GM12878 (cell line): ENCODE measurements around the gene PPP1R12A. TPM values are rescaled to one million over a fixed set of nuclear protein-coding genes. Genes with fewer than 3 reads are reported as not detected.

ENCODE experiments used
- ATAC-seq: fragments of 200-7000 bp; cut with Tn5 transposase; 3 replicates; pipeline ENCODE4 v1.9.1; 2020; ENCODE audit warnings: mild to moderate bottlenecking, moderate library complexity
- BruUV-seq: library from RNA; stranded (reverse); fragments of 400-500 nt; replicated peaks from 2 replicates; lab custom pipeline; 2021; lab: Mats Ljungman, UMichigan
- CTCF ChIA-PET: fragments of 300-600 bp; sonication (Branson Sonifier 250); formaldehyde crosslinking; extraction: SDS; loops from one replicate; lab custom pipeline; 2021; ENCODE audit warnings: inconsistent platforms; lab: Yijun Ruan, JAX
- POLR2A ChIA-PET: fragments of 350-600 bp; formaldehyde crosslinking; extraction: SDS; loops from one replicate; lab custom pipeline; 2021; ENCODE audit warnings: inconsistent platforms; lab: Charles Lee
- RAD21 ChIA-PET: fragments of 300-600 bp; sonication (Branson Sonifier 250); formaldehyde crosslinking; loops from one replicate; lab custom pipeline; 2023; ENCODE audit warnings: antibody characterized with exemption; ENCODE audit not compliant: unreplicated experiment; lab: Charles Lee
- SMC1A ChIA-PET: fragments of 300-600 bp; sonication (Branson Sonifier 250); formaldehyde crosslinking; loops from one replicate; lab custom pipeline; 2023; ENCODE audit not compliant: unreplicated experiment, uncharacterized antibody; lab: Charles Lee
- DNase-seq: peaks from one replicate; pipeline ENCODE4 v3.0.0-alpha.2; 2011; ENCODE audit warnings: low read depth, low spot score
- FAIRE-seq: peaks from 3 replicates; lab custom pipeline; 2011; peaks lifted over from hg19 to GRCh38; lab: Jason Lieb, UNC
- H2AFZ ChIP-seq: 2 replicates; pipeline ENCODE4 v1.6.0; 2011; ENCODE audit warnings: low read depth, low read length, control low read depth; ENCODE audit not compliant: control insufficient read depth
- H3K27ac ChIP-seq: 2 replicates; pipeline ENCODE4 v1.5.1; 2011; ENCODE audit warnings: control low read depth; ENCODE audit not compliant: control insufficient read depth, insufficient read depth
- H3K27me3 ChIP-seq, 2 experiments: replicated peaks in 1 of 2; 2 replicates each; pipeline versions ENCODE4 v1.6.0 to v1.6.1; 2011; ENCODE audit warnings: low read length in 1 of 2; ENCODE audit not compliant: control insufficient read depth in 2 of 2, insufficient read depth in 2 of 2
- H3K36me3 ChIP-seq, 2 experiments: 2 replicates each; pipeline ENCODE4 v1.5.1; 2011; ENCODE audit warnings: low read length in 1 of 2; ENCODE audit not compliant: control insufficient read depth in 2 of 2, insufficient read depth in 2 of 2
- H3K4me1 ChIP-seq: 2 replicates; pipeline ENCODE4 v1.6.1; 2011; ENCODE audit warnings: mild to moderate bottlenecking, low read length, moderate library complexity, mixed read lengths; ENCODE audit not compliant: control insufficient read depth, insufficient read depth
- H3K4me2 ChIP-seq: 2 replicates; pipeline ENCODE4 v1.6.0; 2011; ENCODE audit warnings: control low read depth; ENCODE audit not compliant: control insufficient read depth, insufficient read depth
- H3K4me3 ChIP-seq: fragments of 200-600 bp; sonication (generic); 2 replicates; pipeline ENCODE4 v1.5.1; 2016
- H3K79me2 ChIP-seq: 2 replicates; pipeline ENCODE4 v1.6.0; 2011; ENCODE audit warnings: low read length; ENCODE audit not compliant: control insufficient read depth, insufficient read depth
- H3K9ac ChIP-seq: 2 replicates; pipeline ENCODE4 v1.8.0; 2011; ENCODE audit warnings: low read length, control low read depth, mixed read lengths; ENCODE audit not compliant: control insufficient read depth, insufficient read depth
- H3K9me3 ChIP-seq: replicated peaks from 3 replicates; pipeline ENCODE4 v1.5.1; 2011; ENCODE audit warnings: mild to moderate bottlenecking, low read length; ENCODE audit not compliant: control insufficient read depth, insufficient read depth
- H4K20me1 ChIP-seq: 2 replicates; pipeline ENCODE4 v1.6.0; 2011; ENCODE audit not compliant: control insufficient read depth, insufficient read depth
- BACH1 ChIP-seq: fragments of 450-650 bp; IDR thresholded peaks from 2 replicates; pipeline ENCODE4 v1.6.1; 2017; ENCODE audit warnings: mild to moderate bottlenecking, borderline replicate concordance
- CHD1 ChIP-seq: IDR thresholded peaks from 2 replicates; pipeline ENCODE4 v1.6.1; 2012; ENCODE audit warnings: low read depth, low read length, improper control_type of control experiment
- HDGF ChIP-seq: fragments of 450-650 bp; IDR thresholded peaks from 2 replicates; pipeline ENCODE4 v1.6.1; 2016; ENCODE audit warnings: antibody characterized with exemption
- IRF4 ChIP-seq: IDR thresholded peaks from 2 replicates; pipeline ENCODE4 v1.6.1; 2011; ENCODE audit warnings: low read depth, low read length
- SPI1 ChIP-seq: IDR thresholded peaks from 2 replicates; pipeline ENCODE4 v1.6.1; 2011; ENCODE audit warnings: low read depth, mild to moderate bottlenecking, low read length, moderate library complexity, borderline replicate concordance; ENCODE audit not compliant: insufficient read depth
- ZBTB40 ChIP-seq: fragments of 450-650 bp; IDR thresholded peaks from 2 replicates; pipeline ENCODE4 v1.6.1; 2016; ENCODE audit warnings: mild to moderate bottlenecking, moderate library complexity, borderline replicate concordance
- WGBS: methylation state at CpG from one replicate; pipeline ENCODE4 v1.1.6; 2016; ENCODE audit warnings: low lambda C conversion rate; ENCODE audit not compliant: insufficient replicate concordance, insufficient coverage; ENCODE audit errors: missing lambda C conversion rate; 5-methylcytosine and 5-hydroxymethylcytosine counted together
- in situ Hi-C: fragments of 300-500 bp; cut with MboI; formaldehyde crosslinking; loops from 9 replicates; pipeline ENCODE4 v1.14.3; 2018; ENCODE audit warnings: mixed read lengths
- intact Hi-C: fragments of 100-400 bp; cut with micrococcal nuclease; formaldehyde crosslinking; loops from one replicate; pipeline ENCODE4 v1.14.2; 2022; ENCODE audit not compliant: unreplicated experiment
- polyA plus RNA-seq, 11 experiments: library from polyadenylated mRNA; depleted of rRNA in 4 of 11; unstranded in 6 of 11; stranded (reverse) in 5 of 11; fragments of >200 nt; fragmentation: Nextera tagmentation in 4 of 11; fragmentation: Illumina TruSeq in 1 of 11; extraction: Ambion mirVana in 4 of 11; extraction: Trizol in 1 of 11; gene quantifications; 1 replicate in 1 of 11; 2 replicates in 10 of 11; pipeline versions ENCODE4 v1.2.1 to v1.2.3, GENCODE V29; 2011 to 2016; ENCODE audit warnings: inconsistent platforms in 2 of 11, missing spikeins in 2 of 11, low read depth in 1 of 11
- total RNA-seq, 4 experiments: library from RNA; depleted of rRNA in 3 of 4; stranded (reverse); fragments of >200 nt in 3 of 4; fragmentation: Illumina TruSeq in 1 of 4; extraction: Trizol in 1 of 4; gene quantifications; 2 replicates each; pipeline versions ENCODE4 v1.2.1 to v1.2.3, GENCODE V29; 2013 to 2021
- TF ChIP-seq, protein P1 (sequence below): fragments of 450-650 bp; IDR thresholded peaks from 2 replicates; pipeline ENCODE4 v1.6.1; 2016; ENCODE audit warnings: mild to moderate bottlenecking
- TF ChIP-seq, protein P2 (sequence below): IDR thresholded peaks from 2 replicates; pipeline ENCODE4 v1.6.1; 2012; ENCODE audit warnings: low read depth, low read length, improper control_type of control experiment

PPP1R12A gene
- total and polyA plus RNA-seq, 10 of the 15 experiments (the other 5 are each of a cell fraction or from before 2014, with no cell fraction given), result 22.8 to 134 (median 51.4) TPM

GRCh38 chr12:79933043-79933442 lies 1.9 kb downstream of the PPP1R12A start:
- POLR2A ChIA-PET, result interaction anchor here (0.7 to 1.9 kb wide), 3 partner anchors 21 to 245 kb away, joined by 3 to 6 read pairs (median 4); no protein-coding TSS in a partner anchor
- peak overlapping the region; percentile 56 for H3K4me2 ChIP-seq
- no peak for ATAC-seq
- no peaks in the 10 kb centered on the region for H3K27me3 ChIP-seq
- no peak overlapping the region for H2AFZ ChIP-seq
- H3K4me3 ChIP-seq, result peak overlapping the region; percentile 96
- intact Hi-C loops (loop anchor here (2.0 to 5.0 kb wide), 2 partner anchors 46 to 369 kb away; no protein-coding TSS in a partner anchor), in situ Hi-C loops (no loop called here)
- CTCF ChIA-PET, result interaction anchor here (1.0 to 1.2 kb wide), 3 partner anchors 39 to 49 kb away, joined by 3 to 4 read pairs (median 3); no protein-coding TSS in a partner anchor
- no peaks in the 10 kb centered on the region for H3K9me3 ChIP-seq
- H3K36me3 ChIP-seq, result no peaks in the 10 kb centered on the region
- FAIRE-seq, result no peak
- H3K79me2 ChIP-seq, result peaks cover 84% of the 10 kb centered on the region
- no TSS peak for BruUV-seq
- RAD21 ChIA-PET, result interaction anchor here (0.7 to 1.5 kb wide), 4 partner anchors 12 to 246 kb away, joined by 3 to 4 read pairs (median 4); no protein-coding TSS in a partner anchor
- peak overlapping the region; percentile 94 for H3K9ac ChIP-seq
- peak overlapping the region; percentile 96; the same call in 1 of the 2 replicates for H3K27ac ChIP-seq
- TF ChIP-seq CHD1, result no peak
- TF ChIP-seq, protein P1, sequence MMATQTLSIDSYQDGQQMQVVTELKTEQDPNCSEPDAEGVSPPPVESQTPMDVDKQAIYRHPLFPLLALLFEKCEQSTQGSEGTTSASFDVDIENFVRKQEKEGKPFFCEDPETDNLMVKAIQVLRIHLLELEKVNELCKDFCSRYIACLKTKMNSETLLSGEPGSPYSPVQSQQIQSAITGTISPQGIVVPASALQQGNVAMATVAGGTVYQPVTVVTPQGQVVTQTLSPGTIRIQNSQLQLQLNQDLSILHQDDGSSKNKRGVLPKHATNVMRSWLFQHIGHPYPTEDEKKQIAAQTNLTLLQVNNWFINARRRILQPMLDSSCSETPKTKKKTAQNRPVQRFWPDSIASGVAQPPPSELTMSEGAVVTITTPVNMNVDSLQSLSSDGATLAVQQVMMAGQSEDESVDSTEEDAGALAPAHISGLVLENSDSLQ, result 0 out of 2 replicates have a peak, but pooled peaks have one; percentile 30
- WGBS, result 50% methylated on average over 2 of the region's 2 CpGs
- H3K4me1 ChIP-seq, result peaks cover 10% of the 10 kb centered on the region; the same call in 1 of the 2 replicates
- SMC1A ChIA-PET, result interaction anchor here (0.6 to 1.7 kb wide), 5 partner anchors 22 to 157 kb away, joined by 3 to 9 read pairs (median 4); no protein-coding TSS in a partner anchor
- H4K20me1 ChIP-seq, result no peaks in the 10 kb centered on the region
- no peak for DNase-seq

DNA sequence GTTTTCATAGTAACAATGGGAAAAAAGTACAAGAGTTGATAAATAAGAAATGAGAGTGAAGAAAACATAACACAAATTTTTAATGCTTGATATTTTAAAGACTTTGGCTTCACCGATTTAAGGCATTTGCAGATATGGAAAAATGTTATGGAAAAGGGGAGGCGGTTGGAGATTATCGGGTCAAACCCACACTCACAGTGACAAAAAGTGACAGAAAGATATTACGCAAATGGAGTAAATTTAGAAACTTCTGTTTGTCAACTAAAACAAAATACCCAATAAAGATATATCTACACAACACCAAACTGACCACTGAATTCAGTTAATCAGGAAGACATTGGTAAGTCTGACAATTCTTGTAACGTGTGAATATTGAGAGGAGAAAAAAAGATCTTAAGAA lies 2.5 kb downstream of the PPP1R12A start:
- no peaks in the 10 kb centered on the region for H3K9me3 ChIP-seq

More for the DNA sequence above, 2.5 kb downstream of the PPP1R12A start:
- no peak overlapping the region for H2AFZ ChIP-seq
- 64% methylated on average over 5 of the region's 5 CpGs for WGBS
- H3K27ac ChIP-seq, result no peak overlapping the region
- no TSS peak for BruUV-seq
- H3K36me3 ChIP-seq, result no peaks in the 10 kb centered on the region
- ChIA-PET RAD21 (interaction anchor here (1.1 to 1.3 kb wide), 2 partner anchors 46 to 255 kb away, joined by 4 read pairs; no protein-coding TSS in a partner anchor), CTCF (interaction anchor here (2.4 kb wide), 1 partner anchor 46 kb away, joined by 10 read pairs; no protein-coding TSS in a partner anchor), SMC1A (interaction anchor here (1.2 to 1.9 kb wide), 3 partner anchors 21 to 51 kb away, joined by 3 to 6 read pairs (median 5); no protein-coding TSS in a partner anchor), POLR2A (interaction anchor here (0.5 kb wide), 1 partner anchor 290 kb away, joined by 6 read pairs; no protein-coding TSS in a partner anchor)
- H3K27me3 ChIP-seq, result no peaks in the 10 kb centered on the region
- peak overlapping the region; percentile 63 for H3K4me2 ChIP-seq
- TF ChIP-seq IRF4, result no peak
- TF ChIP-seq HDGF, result no peak
- TF ChIP-seq, protein P2, sequence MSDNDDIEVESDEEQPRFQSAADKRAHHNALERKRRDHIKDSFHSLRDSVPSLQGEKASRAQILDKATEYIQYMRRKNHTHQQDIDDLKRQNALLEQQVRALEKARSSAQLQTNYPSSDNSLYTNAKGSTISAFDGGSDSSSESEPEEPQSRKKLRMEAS, result no peak
- TF ChIP-seq SPI1, result no peak
- no peak for TF ChIP-seq BACH1
- peak; percentile 56; the same call in 1 of the 2 replicates for TF ChIP-seq ZBTB40
- intact Hi-C loops, result loop anchor here (2.0 to 5.0 kb wide), 2 partner anchors 46 to 370 kb away; no protein-coding TSS in a partner anchor
- no peak overlapping the region for H3K9ac ChIP-seq
- H4K20me1 ChIP-seq, result no peaks in the 10 kb centered on the region
- no peak for FAIRE-seq
- in situ Hi-C loops, result no loop called here
- peaks cover 15% of the 10 kb centered on the region; the same call in 1 of the 2 replicates for H3K4me1 ChIP-seq
- H3K4me3 ChIP-seq, result peak overlapping the region; percentile 96
- peaks cover 91% of the 10 kb centered on the region for H3K79me2 ChIP-seq
- ATAC-seq, result no peak
- DNase-seq, result no peak
